HCT116 (cell line): ENCODE data around the gene TLN1.

ENCODE experiments used
- CEBPB ChIP-seq: IDR thresholded peaks from 2 replicates; pipeline ENCODE4 v1.6.1; 2012; ENCODE audit warnings: low read depth
- POLR2A ChIP-seq: IDR thresholded peaks from 2 replicates; pipeline ENCODE4 v1.7.0; 2011; ENCODE audit warnings: borderline replicate concordance; ENCODE audit not compliant: insufficient read depth, insufficient read length; ENCODE audit errors: extremely low read depth
- SP1 ChIP-seq: IDR thresholded peaks from 2 replicates; pipeline ENCODE4 v1.6.1; 2012; ENCODE audit warnings: low read depth
- TCF7L2 ChIP-seq: IDR thresholded peaks from 2 replicates; pipeline ENCODE4 v1.7.0; 2011; ENCODE audit warnings: borderline replicate concordance, inconsistent platforms; ENCODE audit not compliant: insufficient read depth, insufficient read length; ENCODE audit errors: extremely low read depth
- ZNF274 ChIP-seq: fragments of 200-500 bp; sonication (Bioruptor generic); IDR thresholded peaks from 2 replicates; pipeline ENCODE4 v1.6.1; 2014; ENCODE audit warnings: mild to moderate bottlenecking, low read depth, low read length, inconsistent platforms
- TF ChIP-seq, protein P1 (sequence below), 3 experiments: fragments of 200-600 bp in 1 of 3; sonication (generic) in 1 of 3; IDR thresholded peaks in 2 of 3; conservative IDR thresholded peaks in 1 of 3; 2 replicates each; pipeline ENCODE4 v1.5.1; 2012 to 2017; ENCODE audit warnings: low read depth in 2 of 3, low read length in 2 of 3, antibody characterized with exemption in 1 of 3, borderline replicate concordance in 1 of 3, control low read depth in 1 of 3, mild to moderate bottlenecking in 1 of 3, mixed read lengths in 1 of 3, mixed run types in 1 of 3, moderate library complexity in 1 of 3; ENCODE audit not compliant: insufficient read depth in 1 of 3
- TF ChIP-seq, protein P2 (sequence below): IDR thresholded peaks from 2 replicates; pipeline ENCODE4 v1.6.1; 2012; ENCODE audit warnings: low read depth
- TF ChIP-seq, protein P3 (sequence below): IDR thresholded peaks from 2 replicates; pipeline ENCODE4 v1.6.1; 2011; ENCODE audit warnings: mild to moderate bottlenecking, low read length, moderate library complexity; ENCODE audit not compliant: insufficient replicate concordance; ENCODE audit errors: extremely low read depth
- TF ChIP-seq, protein P4 (sequence below): IDR thresholded peaks from 2 replicates; pipeline ENCODE4 v1.6.1; 2012

DNA sequence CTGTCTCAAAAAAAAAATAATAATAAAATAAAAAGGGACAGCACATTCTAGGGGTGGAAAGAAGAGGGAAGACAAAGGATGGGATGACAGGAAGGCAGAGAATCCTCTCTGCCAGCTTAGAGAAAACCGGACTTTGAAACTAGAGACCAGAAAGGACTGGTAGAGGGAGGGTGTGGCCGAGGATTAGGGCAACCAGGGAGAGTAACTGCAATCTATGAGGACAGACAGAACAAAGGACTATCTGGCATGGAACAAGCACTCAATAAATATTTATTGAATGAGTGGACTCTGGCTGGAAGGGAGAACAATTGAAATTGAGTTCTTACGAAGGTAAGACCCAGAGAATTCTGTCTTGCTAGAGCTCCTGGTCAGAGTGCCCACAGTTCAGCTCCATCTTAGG, 14.6 kb upstream of the TLN1 start:
- TF ChIP-seq, protein P1, sequence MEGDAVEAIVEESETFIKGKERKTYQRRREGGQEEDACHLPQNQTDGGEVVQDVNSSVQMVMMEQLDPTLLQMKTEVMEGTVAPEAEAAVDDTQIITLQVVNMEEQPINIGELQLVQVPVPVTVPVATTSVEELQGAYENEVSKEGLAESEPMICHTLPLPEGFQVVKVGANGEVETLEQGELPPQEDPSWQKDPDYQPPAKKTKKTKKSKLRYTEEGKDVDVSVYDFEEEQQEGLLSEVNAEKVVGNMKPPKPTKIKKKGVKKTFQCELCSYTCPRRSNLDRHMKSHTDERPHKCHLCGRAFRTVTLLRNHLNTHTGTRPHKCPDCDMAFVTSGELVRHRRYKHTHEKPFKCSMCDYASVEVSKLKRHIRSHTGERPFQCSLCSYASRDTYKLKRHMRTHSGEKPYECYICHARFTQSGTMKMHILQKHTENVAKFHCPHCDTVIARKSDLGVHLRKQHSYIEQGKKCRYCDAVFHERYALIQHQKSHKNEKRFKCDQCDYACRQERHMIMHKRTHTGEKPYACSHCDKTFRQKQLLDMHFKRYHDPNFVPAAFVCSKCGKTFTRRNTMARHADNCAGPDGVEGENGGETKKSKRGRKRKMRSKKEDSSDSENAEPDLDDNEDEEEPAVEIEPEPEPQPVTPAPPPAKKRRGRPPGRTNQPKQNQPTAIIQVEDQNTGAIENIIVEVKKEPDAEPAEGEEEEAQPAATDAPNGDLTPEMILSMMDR (IDR thresholded peaks at IDR 0.05 in 2 of 3, conservative IDR thresholded peaks at IDR 0.05 in 1 of 3; ENCODE audit: borderline replicate concordance in 1 of 3, insufficient read depth in 1 of 3, low read depth in 2 of 3, low read length in 2 of 3) = no peak
- TF ChIP-seq SP1 (no peak), TCF7L2 (no peak), CEBPB (no peak), POLR2A (no peak), ZNF274 (no peak)
- TF ChIP-seq, protein P2, sequence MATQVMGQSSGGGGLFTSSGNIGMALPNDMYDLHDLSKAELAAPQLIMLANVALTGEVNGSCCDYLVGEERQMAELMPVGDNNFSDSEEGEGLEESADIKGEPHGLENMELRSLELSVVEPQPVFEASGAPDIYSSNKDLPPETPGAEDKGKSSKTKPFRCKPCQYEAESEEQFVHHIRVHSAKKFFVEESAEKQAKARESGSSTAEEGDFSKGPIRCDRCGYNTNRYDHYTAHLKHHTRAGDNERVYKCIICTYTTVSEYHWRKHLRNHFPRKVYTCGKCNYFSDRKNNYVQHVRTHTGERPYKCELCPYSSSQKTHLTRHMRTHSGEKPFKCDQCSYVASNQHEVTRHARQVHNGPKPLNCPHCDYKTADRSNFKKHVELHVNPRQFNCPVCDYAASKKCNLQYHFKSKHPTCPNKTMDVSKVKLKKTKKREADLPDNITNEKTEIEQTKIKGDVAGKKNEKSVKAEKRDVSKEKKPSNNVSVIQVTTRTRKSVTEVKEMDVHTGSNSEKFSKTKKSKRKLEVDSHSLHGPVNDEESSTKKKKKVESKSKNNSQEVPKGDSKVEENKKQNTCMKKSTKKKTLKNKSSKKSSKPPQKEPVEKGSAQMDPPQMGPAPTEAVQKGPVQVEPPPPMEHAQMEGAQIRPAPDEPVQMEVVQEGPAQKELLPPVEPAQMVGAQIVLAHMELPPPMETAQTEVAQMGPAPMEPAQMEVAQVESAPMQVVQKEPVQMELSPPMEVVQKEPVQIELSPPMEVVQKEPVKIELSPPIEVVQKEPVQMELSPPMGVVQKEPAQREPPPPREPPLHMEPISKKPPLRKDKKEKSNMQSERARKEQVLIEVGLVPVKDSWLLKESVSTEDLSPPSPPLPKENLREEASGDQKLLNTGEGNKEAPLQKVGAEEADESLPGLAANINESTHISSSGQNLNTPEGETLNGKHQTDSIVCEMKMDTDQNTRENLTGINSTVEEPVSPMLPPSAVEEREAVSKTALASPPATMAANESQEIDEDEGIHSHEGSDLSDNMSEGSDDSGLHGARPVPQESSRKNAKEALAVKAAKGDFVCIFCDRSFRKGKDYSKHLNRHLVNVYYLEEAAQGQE = no peak
- TF ChIP-seq, protein P3, sequence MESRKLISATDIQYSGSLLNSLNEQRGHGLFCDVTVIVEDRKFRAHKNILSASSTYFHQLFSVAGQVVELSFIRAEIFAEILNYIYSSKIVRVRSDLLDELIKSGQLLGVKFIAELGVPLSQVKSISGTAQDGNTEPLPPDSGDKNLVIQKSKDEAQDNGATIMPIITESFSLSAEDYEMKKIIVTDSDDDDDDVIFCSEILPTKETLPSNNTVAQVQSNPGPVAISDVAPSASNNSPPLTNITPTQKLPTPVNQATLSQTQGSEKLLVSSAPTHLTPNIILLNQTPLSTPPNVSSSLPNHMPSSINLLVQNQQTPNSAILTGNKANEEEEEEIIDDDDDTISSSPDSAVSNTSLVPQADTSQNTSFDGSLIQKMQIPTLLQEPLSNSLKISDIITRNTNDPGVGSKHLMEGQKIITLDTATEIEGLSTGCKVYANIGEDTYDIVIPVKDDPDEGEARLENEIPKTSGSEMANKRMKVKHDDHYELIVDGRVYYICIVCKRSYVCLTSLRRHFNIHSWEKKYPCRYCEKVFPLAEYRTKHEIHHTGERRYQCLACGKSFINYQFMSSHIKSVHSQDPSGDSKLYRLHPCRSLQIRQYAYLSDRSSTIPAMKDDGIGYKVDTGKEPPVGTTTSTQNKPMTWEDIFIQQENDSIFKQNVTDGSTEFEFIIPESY = no peak
- TF ChIP-seq, protein P4, sequence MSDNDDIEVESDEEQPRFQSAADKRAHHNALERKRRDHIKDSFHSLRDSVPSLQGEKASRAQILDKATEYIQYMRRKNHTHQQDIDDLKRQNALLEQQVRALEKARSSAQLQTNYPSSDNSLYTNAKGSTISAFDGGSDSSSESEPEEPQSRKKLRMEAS = no peak
